HG03095 (cell line): Measurements from ENCODE around the gene KHK.
"Not testable (repeated sequence)": the region's sequence is repeated elsewhere in the genome, so short reads cannot be mapped to it uniquely, and the experiment has no call there.

Experiments used
- ATAC-seq: cut with Tn5 transposase; IDR thresholded peaks from one replicate; pipeline ENCODE4 v1.9.1; 2021; ENCODE audit warnings: moderate library complexity; ENCODE audit not compliant: unreplicated experiment

Gene KHK

DNA sequence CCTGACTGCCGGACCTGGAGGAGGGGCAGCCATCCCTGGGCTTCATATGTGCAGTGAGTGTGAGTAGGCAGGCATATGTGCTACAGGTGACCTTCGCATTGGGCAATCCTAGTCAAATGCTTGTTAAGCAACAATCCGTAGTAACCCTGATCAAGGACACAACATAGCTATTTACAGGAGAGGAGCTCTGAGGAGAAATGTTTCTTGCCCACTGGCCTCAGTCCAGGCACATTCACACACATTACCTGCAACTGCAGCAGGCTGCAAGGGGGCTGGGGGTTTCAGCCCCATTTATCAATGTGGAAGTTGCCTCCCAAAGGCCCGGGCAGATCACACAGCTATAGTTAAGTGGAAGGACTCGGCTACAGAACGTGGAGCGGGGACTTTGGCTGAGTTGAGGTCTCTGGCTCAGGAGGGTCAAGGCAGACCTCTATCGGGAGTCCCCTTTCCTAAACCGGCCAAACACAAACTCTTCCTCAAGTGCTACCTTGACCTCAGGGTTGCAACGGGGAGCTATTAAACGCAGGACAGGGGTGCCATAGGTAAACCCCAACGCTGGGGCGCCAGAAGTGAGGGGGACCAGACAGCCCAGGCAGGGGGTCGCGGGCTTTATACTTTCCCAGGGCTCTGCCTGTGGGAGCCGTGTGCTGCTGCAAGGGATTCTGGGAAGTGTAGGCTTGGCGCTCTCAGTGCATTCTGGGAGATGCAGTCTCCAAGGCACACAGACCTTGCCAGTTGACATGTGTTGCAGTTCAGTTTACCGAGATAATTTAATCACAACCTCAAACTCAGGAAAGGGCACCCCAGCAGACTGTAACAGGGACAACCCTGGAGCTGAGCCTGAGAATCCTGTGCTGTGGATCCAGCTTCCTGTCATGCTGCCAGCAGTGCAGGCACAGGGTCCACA is 9.4 kb downstream of the KHK start:
- no peak for ATAC-seq

DNA sequence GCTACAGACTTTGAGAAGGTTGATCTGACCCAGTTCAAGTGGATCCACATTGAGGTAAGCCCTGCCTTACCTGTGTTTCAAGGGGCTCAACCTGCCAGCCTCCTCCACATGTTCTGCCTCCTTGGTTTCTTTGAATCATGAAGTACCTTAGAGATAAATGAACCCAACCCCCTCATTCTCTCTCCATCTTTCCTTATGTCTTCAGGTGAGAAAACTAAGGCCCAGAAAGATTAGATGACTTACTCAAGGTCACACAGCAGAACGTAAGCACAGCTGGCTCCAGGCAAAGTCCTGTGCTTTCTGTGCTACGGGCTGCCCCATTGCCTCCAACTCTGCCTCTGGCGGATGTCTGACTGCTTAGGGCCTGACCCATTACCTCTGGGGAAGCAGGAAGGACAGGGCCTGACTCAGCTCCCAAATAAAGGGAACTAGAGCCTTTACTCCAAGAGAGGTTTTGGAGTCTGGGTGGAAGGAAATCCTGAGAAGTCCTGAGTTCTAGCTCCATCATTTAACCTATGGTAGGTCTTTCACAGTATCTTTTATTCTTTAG is 10.3 kb downstream of the KHK start:
- no peak for ATAC-seq

DNA sequence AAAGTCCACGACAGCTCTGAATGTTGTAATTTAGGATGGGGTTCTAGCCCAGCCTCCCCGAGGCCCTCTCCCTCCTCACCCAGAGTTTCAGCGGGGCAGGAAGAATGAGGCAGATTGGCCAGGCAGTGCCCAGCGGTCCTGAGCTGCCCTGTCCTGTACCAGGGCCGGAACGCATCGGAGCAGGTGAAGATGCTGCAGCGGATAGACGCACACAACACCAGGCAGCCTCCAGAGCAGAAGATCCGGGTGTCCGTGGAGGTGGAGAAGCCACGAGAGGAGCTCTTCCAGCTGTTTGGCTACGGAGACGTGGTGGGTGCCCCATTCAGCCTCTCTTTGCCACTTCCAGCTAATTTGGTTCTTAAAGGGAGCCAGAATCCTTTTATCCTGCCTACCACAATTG is 10.8 kb downstream of the KHK start:
- no peak for ATAC-seq

DNA sequence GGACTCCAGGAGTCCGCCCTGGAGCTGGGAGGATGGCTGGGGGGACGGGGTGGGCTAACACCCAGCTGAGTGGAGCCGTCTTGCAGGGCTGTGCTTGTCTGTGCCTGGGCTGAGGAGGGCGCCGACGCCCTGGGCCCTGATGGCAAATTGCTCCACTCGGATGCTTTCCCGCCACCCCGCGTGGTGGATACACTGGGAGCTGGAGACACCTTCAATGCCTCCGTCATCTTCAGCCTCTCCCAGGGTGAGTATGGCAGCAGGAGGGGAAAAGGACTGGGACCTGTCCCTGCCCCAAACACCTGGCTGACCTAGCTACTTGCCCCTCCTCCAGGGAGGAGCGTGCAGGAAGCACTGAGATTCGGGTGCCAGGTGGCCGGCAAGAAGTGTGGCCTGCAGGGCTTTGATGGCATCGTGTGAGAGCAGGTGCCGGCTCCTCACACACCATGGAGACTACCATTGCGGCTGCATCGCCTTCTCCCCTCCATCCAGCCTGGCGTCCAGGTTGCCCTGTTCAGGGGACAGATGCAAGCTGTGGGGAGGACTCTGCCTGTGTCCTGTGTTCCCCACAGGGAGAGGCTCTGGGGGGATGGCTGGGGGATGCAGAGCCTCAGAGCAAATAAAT is 12.9 kb downstream of the KHK start:
- ATAC-seq: no peak

DNA sequence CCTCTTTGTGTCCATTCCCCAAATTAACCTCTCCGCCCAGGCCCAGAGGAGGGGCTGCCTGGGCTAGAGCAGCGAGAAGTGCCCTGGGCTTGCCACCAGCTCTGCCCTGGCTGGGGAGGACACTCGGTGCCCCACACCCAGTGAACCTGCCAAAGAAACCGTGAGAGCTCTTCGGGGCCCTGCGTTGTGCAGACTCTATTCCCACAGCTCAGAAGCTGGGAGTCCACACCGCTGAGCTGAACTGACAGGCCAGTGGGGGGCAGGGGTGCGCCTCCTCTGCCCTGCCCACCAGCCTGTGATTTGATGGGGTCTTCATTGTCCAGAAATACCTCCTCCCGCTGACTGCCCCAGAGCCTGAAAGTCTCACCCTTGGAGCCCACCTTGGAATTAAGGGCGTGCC is 13.5 kb downstream of the KHK start:
- ATAC-seq: no peak

DNA sequence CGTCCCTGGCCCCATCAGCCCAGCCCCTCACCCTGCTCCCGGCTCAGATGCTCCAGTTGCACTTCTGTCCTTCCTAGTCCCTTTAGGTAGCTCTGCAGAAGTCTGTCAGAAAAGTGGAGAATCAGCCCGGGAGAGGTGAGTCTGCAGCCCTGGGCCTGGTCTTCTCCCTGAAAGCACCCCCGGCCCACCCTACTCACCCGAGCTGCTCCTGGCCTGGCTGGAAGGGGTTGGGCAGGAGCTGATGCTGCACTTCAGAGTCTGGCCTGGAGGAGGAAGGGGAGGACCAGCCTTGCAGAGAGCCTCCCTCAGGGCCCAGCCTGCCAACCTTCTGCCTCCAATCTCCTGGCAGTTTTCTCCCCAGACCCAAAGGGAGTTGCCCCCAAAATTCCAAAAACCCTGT is 15.8 kb downstream of the KHK start:
- ATAC-seq: no peak

DNA sequence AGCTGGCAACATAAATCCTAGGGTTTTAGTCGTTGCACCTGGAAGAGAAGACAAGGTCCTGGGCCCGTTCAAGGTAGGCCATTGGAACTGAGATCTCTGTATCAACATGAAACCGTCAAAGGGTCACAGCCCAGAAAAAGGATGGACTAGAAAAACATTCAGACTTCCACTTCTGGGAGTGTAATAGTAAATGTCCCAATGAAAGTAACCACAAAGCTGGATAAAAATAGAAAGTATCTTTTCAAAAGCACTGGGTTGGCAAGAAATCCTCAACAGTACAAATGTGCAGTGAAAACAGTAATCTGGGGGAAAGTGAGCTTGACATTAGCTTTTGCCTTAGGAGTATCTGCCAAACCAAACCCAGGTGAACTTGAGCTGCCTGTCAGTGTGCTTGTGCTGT is 19.4 kb downstream of the KHK start:
- ATAC-seq: no peak

DNA sequence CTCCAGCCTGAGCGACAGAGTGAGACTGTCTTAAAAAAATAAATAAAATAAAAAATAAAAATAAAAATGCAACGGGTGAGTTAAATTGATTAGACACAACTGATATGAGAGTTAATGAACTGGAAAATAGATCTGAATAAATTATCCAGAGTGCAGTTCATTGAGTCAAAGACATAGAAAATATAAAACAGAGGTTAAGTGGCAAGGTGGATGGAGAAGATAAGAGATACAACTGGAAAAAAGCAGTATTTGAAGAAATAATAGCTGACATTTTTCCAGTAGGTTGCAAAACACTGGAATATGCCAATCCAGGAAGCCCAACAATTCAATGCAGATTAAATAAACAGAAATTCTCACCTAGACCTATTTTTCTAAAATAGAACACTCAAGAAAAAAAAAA is 21.6 kb downstream of the KHK start:
- no peak for ATAC-seq

DNA sequence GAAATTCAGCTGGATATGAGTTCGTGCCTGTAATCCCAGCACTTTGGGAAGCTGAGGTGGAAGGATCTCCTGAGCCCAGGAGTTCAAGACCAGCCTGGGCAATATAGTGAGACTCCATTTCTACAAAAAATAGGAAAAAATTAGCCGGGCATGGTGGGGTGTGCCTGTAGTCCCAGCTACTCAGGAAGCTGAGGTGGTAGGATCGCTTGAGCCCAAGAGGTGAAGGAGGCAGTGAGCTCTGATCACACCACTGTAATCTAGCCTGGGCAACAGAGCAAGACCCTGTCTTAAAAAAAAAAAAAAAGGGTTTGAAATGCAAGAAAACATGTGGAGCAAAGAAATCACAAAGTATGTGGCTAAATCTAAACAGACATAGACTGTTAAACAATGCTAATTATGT is 22.5 kb downstream of the KHK start:
- ATAC-seq: no peak

DNA sequence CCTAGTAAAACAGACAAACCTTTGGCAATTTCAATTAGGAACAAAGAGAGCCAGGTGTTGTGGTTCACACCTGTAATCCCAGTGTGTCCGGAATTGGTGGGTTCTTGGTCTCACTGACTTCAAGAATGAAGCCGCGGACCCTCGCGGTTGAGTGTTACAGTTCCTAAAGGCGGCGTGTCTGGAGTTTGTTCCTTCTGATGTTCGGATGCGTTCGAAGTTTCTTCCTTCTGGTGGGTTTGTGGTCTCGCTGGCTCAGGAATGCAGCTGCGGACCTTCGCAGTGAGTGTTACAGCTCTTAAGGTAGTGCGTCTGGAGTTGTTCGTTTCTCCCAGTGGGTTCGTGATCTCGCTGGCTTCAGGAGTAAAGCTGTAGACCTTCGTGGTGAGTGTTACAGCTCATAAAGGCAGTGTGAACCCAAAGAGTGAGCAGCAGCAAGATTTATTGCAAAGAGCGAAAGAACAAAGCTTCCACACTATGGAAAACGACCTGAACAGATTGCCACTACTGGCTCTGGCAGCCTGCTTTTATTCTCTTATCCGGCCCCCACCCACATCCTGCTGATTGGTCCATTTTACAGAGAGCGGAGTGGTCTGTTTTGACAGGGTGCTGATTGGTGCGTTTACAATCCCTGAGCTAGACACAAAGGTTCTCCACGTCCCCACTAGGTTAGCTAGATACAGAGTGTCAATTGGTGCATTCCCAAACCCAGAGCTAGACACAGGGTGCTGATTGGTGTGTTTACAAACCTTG is 24.2 kb downstream of the KHK start:
- not testable (repeated sequence) for ATAC-seq

DNA sequence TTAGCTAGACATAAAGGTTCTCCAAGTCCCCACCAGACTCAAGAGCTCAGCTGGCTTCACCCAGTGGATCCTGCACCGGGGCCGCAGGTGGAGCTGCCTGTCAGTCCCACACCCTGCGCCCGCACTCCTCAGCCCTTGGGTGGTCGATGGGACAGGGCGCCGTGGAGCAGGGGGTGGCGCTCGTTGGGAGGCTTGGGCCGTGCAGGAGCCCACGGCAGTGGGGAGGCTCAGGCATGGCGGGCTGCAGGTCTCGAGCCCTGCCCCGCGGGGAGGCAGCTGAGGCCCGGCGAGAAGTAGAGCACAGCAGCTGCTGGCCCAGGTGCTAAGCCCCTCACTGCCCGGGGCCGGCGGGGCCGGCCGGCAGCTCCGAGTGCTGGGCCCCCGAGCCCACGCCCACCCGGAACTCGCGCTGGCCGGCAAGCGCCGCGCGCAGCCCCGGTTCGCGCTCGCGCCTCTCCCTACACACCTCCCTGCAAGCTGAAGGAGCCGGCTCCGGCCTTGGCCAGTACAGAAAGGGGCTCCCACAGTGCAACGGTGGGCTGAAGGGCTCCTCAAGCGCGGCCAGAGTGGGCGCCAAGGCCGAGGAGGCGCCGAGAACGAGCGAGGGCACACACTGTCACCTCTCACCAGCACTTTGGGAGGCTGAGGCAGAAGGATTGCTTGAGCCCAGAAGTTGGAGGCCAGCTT is 25.0 kb downstream of the KHK start:
- not testable (repeated sequence) for ATAC-seq

DNA sequence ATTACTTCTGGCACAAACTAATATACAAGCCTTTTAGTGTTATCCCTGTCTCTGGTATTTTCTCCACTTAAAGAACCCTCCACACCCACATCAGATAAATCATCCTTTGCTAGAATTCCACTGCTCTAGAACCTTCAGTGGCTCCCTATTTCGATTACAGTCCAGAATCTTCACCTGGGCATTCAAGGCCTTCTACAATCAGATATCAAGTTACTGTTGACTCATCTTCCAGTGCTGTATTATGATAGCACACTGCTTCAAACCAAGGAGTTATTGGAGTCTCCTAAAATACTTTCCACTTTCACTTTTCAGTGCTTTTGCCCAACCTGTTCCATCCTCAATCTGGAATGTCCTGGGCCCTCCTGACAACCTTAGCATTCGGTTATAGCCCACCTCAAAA is 28.9 kb downstream of the KHK start:
- no peak for ATAC-seq

DNA sequence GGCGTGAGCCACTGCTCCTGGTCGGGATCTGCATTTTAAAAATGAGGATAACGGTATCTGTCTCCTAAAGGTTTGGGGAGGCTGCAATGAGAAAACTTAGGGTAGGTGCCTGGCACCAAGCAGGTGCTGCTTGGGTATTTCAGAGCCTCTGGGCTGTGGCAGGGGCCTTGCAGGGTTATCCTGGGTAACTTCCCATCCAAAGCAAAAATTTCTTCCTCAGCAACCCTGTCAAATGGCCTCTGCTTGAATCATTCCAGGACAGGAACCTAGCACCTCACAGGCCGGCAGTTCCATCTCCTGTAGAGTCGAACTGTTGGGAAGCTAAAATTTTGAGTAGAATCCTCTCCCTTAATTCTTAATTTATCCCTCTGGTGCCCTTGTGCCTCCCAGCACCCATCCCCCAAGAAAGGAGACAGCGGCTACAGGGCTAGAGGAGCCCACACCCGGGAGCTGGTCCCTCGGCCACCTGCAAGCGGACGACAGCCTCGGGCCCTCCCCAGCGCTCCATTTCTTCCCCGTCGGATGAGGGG is 31.5 kb downstream of the KHK start:
- ATAC-seq: no peak

DNA sequence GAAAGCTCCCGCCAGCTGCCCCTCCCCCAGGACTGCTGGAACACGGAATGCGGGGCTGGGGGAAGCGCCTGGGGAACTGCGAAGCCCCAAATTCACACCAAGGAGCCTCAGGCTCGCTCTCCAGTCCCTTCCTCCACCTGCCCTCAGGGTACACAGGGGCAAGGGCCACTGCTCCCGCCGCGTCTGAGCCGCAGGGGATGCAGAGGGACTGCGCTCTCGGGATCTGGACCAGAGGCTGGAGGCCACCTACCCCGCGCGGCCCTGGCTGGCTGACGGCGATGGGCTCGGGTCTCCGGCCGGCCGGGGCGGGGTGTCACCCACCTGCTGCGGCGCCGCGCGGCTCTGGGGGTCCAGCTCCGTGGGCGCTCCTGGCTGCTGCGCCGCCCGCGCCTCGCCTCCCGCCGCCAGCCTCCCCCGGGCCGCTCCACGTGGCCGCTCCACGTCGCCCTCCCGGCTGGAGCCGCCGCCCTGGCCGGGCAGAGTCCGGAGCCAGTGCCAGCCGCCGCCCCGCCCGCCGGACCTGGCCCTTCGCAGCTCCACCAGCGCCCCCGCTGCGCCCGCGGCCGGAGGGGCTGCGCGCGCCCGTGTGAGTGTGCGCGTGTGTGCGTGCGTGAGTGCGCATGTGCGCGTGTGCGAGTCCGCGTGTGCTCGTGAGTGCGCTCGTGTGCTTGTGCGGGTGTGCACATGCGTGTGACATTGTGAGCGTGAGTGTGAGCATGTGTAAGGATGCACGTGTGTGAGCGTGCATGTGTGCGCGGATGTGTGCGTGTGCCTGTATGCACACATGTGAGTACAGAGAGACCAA is 32.2 kb downstream of the KHK start, which contains the start of gene CGREF1:
CGREF1 (minus strand) TSS at position 604 of the 805 bp plus-strand sequence. CDS start 14,762 bp downstream, outside the sequence.
- ATAC-seq: no peak

DNA sequence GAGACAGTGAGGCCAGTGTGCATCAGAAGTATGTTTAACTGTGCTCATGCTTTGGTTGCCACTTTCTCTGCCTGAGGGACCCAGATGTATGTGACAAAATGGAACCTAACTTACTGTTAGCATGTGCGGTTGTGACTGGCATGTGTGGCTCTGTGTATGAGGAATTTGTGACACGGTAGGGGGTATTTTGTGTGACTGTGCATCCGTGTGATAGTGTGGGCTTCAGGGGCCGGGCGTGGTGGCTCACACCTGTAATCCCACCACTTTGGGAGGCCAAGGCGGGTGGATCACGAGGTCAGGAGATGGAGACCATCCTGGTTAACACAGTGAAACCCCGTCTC is 32.7 kb downstream of the KHK start:
- ATAC-seq: not testable (repeated sequence)

DNA sequence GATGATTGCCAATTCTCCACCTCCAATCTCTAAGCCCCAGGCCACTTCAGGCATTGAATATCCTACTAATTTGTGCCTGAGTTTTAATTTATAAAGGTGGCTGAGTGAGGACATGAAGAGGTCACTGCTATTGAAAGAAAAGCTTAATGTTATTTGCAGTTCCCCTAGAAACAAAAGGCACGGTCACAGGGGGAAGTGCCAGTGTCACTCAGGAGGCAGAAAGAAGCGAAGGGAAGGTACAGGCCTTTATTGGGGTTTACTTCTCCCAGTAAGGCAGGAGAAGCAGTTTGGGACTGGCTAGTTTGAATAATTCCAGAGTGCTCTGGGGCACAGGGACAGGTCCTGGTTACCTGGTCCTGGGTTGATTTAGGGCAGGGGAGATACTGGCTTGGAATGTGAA is 35.3 kb downstream of the KHK start:
- ATAC-seq: no peak

DNA sequence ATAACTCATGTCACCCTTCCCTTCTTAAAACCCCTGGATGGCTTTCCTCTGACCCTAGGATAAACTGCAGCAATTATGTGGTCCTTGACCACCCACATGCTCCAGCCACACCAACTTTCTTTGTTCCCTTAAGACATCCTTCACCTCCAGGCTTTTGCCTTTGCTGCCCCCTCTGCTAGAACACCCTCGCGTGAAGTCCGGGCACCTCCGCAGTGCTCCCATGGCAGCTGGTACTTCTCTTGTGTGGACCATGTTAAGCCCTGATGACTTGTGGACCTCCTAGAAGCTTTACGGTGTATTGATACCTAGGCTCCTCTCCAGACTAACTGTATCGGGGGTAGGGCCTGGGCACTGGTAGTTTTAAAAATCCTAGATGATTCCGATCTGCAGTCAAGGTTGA is 36.2 kb downstream of the KHK start:
- no peak for ATAC-seq

DNA sequence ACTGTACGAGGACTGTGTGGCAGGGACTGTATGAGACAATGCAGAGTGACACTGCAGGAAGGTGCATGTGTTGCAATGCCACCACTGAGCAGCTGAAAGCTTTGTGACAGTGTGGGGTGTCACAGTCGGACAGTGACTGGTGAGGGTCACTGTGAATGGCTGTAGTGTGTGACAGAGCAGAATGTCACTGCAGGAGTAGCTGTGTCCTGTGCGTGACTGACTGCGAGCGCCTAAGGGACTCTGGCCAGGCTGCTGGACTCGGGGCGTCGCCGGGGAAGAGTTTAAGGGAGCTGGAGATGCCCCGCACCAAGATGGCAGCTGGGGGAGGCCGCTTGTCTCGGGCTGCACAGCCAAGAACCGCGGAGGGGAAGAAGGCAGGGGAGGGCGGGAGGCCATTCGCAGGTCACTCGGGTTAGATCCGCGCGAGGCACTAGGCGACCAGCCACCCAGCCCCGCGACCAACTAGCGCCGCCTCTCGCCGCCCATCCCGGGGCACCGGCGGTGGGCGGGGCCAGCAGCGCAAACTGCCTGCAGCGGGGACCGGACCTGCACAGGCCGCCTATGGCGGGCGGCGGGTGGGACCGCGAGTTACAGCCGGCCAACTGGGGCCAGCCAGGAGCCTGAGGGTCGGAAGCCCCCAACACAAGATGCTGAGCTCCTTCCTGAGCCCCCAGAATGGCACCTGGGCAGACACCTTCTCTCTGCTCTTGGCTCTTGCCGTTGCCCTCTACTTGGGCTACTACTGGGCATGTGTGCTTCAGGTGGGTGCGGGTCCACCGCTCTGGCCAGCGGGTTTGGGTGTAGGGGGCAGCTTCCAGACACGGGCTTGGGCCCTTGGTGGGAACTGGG is 37.0 kb downstream of the KHK start, which contains the start of gene ABHD1:
ABHD1 (plus strand) TSS at position 514 of the 849 bp plus-strand sequence; CDS start at position 648, 134 bp downstream.
- ATAC-seq: no peak

DNA sequence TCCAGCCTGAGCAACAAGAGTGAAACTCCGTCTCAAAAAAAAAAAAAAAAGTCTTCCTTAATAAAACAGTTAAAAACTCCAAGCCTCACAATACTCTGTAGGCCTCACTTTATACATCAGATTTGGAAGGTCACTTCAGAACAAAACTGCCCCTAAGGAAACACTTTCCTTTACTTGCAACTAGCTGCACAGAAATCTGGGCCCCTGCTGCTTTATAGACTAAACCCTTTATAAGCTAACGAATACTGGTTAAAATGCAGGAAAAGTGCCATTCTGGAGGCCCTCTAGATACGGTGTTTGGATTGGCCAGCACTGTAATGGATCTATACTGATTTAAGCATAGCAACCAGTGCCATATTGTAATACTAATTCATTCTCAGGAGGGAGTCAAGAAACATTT is 38.5 kb downstream of the KHK start:
- ATAC-seq: no peak
